ENCODE data around the gene NPFFR1.

GRCh38 chr10:70254778-70255328 is 29.0 kb downstream of the NPFFR1 start:
- TF ChIP-seq EP300 (IDR thresholded peaks at IDR 0.05) (no peak), POLR2A (IDR thresholded peaks at IDR 0.05) (no peak)
- TF ChIP-seq, protein P1, sequence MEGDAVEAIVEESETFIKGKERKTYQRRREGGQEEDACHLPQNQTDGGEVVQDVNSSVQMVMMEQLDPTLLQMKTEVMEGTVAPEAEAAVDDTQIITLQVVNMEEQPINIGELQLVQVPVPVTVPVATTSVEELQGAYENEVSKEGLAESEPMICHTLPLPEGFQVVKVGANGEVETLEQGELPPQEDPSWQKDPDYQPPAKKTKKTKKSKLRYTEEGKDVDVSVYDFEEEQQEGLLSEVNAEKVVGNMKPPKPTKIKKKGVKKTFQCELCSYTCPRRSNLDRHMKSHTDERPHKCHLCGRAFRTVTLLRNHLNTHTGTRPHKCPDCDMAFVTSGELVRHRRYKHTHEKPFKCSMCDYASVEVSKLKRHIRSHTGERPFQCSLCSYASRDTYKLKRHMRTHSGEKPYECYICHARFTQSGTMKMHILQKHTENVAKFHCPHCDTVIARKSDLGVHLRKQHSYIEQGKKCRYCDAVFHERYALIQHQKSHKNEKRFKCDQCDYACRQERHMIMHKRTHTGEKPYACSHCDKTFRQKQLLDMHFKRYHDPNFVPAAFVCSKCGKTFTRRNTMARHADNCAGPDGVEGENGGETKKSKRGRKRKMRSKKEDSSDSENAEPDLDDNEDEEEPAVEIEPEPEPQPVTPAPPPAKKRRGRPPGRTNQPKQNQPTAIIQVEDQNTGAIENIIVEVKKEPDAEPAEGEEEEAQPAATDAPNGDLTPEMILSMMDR (IDR thresholded peaks at IDR 0.05): no peak
